Peyer's patch (tissue), 4 donors: ENCODE measurements around the gene CCDC120.

Experiments
- CTCF ChIP-seq, 6 experiments: fragments of 450-650 bp in 4 of 6; fragments of 200-600 bp in 2 of 6; sonication (generic) in 1 of 6; IDR thresholded peaks; one replicate each; pipeline ENCODE4 v1.5.1; 2017 to 2019; ENCODE audit warnings: antibody characterized with exemption in 6 of 6, mild to moderate bottlenecking in 3 of 6, moderate library complexity in 1 of 6
- POLR2A ChIP-seq, 2 donors: fragments of 450-650 bp; IDR thresholded peaks; one replicate each; pipeline ENCODE4 v1.5.1; 2017; ENCODE audit warnings: antibody characterized with exemption in 2 of 2, mild to moderate bottlenecking in 2 of 2, moderate library complexity in 2 of 2

GRCh38 chrX:49082271-49082871, 23.6 kb downstream of the CCDC120 start:
- TF ChIP-seq CTCF (IDR thresholded peaks at IDR 0.05) (no peak), POLR2A (IDR thresholded peaks at IDR 0.05) (no peak)
